PC-9 (cell line): ENCODE measurements around the gene CCBE1. TPM values are rescaled to one million over a fixed set of nuclear protein-coding genes. Genes with fewer than 3 reads are reported as not detected.
A peak's percentile ranks its signal among the peaks of the same experiment; 100 is the strongest.

Experiments
- BruUV-seq: library from RNA; stranded (reverse); fragments of 400-500 nt; replicated peaks from 2 replicates; lab custom pipeline; 2021; lab: Mats Ljungman, UMichigan
- CTCF ChIA-PET: fragments of 300-600 bp; sonication (Branson Sonifier 250); formaldehyde crosslinking; loops from one replicate; lab custom pipeline; 2022; ENCODE audit warnings: antibody characterized with exemption; lab: Charles Lee
- POLR2A ChIA-PET: fragments of 300-600 bp; sonication (Branson Sonifier 250); formaldehyde crosslinking; loops from one replicate; lab custom pipeline; 2022; ENCODE audit warnings: antibody characterized with exemption; ENCODE audit not compliant: unreplicated experiment; lab: Charles Lee
- DNase-seq, 2 experiments: peaks; one replicate each; pipeline versions ENCODE4 v3.0.0 to v3.0.0-alpha.2; 2015 to 2022; ENCODE audit warnings: mixed read lengths in 1 of 2
- H2AFZ ChIP-seq: fragments of 200-600 bp; sonication (generic); 2 replicates; pipeline ENCODE4 v1.8.1; 2017; ENCODE audit warnings: antibody characterized with exemption
- H3F3A ChIP-seq: fragments of 200-600 bp; sonication (generic); 2 replicates; pipeline ENCODE4 v1.8.1; 2017; ENCODE audit warnings: antibody characterized with exemption, mild to moderate bottlenecking, low read depth; ENCODE audit not compliant: insufficient read depth
- H3K27ac ChIP-seq: fragments of 200-600 bp; sonication (generic); 2 replicates; pipeline ENCODE4 v1.6.1; 2016; ENCODE audit warnings: mixed run types
- H3K27me3 ChIP-seq: fragments of 200-600 bp; sonication (generic); 2 replicates; pipeline ENCODE4 v1.6.1; 2016; ENCODE audit warnings: low read depth, mixed run types; ENCODE audit not compliant: insufficient read depth
- H3K36me3 ChIP-seq: fragments of 200-600 bp; sonication (generic); 2 replicates; pipeline ENCODE4 v1.6.1; 2016; ENCODE audit warnings: low read depth, mixed run types
- H3K4me1 ChIP-seq: fragments of 200-600 bp; sonication (generic); replicated peaks from 2 replicates; pipeline ENCODE4 v1.6.1; 2016; ENCODE audit warnings: mixed run types; ENCODE audit not compliant: insufficient read depth
- H3K4me2 ChIP-seq: fragments of 200-600 bp; sonication (generic); 2 replicates; pipeline ENCODE4 v1.6.1; 2017; ENCODE audit warnings: mixed run types
- H3K4me3 ChIP-seq: fragments of 200-600 bp; sonication (generic); 2 replicates; pipeline ENCODE4 v1.6.1; 2016; ENCODE audit warnings: mixed run types
- H3K79me2 ChIP-seq: fragments of 200-600 bp; sonication (generic); 2 replicates; pipeline ENCODE4 v1.6.1; 2017; ENCODE audit warnings: low read depth, mixed run types
- H3K9me2 ChIP-seq: fragments of 200-600 bp; sonication (generic); 2 replicates; pipeline ENCODE4 v1.8.1; 2017; ENCODE audit warnings: mild to moderate bottlenecking; ENCODE audit not compliant: insufficient read depth
- H3K9me3 ChIP-seq: fragments of 200-600 bp; sonication (generic); 2 replicates; pipeline ENCODE4 v1.8.1; 2016; ENCODE audit warnings: low read depth; ENCODE audit not compliant: insufficient read depth
- H4K20me1 ChIP-seq: fragments of 200-600 bp; sonication (generic); 2 replicates; pipeline ENCODE4 v1.8.1; 2017; ENCODE audit not compliant: insufficient read depth
- EZH2 ChIP-seq: fragments of 200-600 bp; sonication (generic); IDR thresholded peaks from 2 replicates; pipeline ENCODE4 v1.8.0; 2017; ENCODE audit warnings: antibody characterized with exemption, low read depth
- intact Hi-C: fragments of 100-400 bp; cut with micrococcal nuclease; formaldehyde crosslinking; loops from one replicate; pipeline ENCODE4 v1.10.0; 2022; ENCODE audit not compliant: unreplicated experiment
- total RNA-seq: library from RNA; stranded (reverse); gene quantifications from 2 replicates; pipeline ENCODE4 v1.2.3, GENCODE V29; 2021
- TF ChIP-seq, protein P1 (sequence below): fragments of 200-600 bp; sonication (generic); conservative IDR thresholded peaks from 2 replicates; pipeline ENCODE4 v1.6.1; 2017; ENCODE audit warnings: mixed run types, antibody characterized with exemption, mild to moderate bottlenecking, moderate library complexity

Gene CCBE1
- total RNA-seq, 1 experiment from 2014 or later = 5.8 TPM

- no peaks in the 10 kb centered on the region for H3K36me3 ChIP-seq
- POLR2A ChIA-PET = interaction anchor here (0.6 kb wide), 1 partner anchor 1096 kb away, joined by 3 read pairs; no protein-coding TSS in a partner anchor
These were observed 237.2 kb downstream of the CCBE1 start for GRCh38 chr18:59460072-59460420.

GRCh38 chr18:59459369-59460071 lies 237.7 kb downstream of the CCBE1 start:
- H3K4me1 ChIP-seq = peaks cover 10% of the 10 kb centered on the region
- H3K27ac ChIP-seq = no peak overlapping the region
- H3F3A ChIP-seq = no peaks in the 10 kb centered on the region
- no peaks in the 10 kb centered on the region for H3K79me2 ChIP-seq
- TF ChIP-seq, protein P1, sequence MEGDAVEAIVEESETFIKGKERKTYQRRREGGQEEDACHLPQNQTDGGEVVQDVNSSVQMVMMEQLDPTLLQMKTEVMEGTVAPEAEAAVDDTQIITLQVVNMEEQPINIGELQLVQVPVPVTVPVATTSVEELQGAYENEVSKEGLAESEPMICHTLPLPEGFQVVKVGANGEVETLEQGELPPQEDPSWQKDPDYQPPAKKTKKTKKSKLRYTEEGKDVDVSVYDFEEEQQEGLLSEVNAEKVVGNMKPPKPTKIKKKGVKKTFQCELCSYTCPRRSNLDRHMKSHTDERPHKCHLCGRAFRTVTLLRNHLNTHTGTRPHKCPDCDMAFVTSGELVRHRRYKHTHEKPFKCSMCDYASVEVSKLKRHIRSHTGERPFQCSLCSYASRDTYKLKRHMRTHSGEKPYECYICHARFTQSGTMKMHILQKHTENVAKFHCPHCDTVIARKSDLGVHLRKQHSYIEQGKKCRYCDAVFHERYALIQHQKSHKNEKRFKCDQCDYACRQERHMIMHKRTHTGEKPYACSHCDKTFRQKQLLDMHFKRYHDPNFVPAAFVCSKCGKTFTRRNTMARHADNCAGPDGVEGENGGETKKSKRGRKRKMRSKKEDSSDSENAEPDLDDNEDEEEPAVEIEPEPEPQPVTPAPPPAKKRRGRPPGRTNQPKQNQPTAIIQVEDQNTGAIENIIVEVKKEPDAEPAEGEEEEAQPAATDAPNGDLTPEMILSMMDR = peak; percentile 83
- TF ChIP-seq EZH2 = no peak
- POLR2A ChIA-PET = no interaction called here
- H2AFZ ChIP-seq = peak overlapping the region; percentile 73; the same call in 1 of the 2 replicates
- peak in 1 of 2 experiments; percentile 49 for DNase-seq
- peak overlapping the region; percentile 17 for H3K4me2 ChIP-seq
- no peaks in the 10 kb centered on the region for H3K9me2 ChIP-seq
- no peak overlapping the region for H3K4me3 ChIP-seq
- intact Hi-C loops = loop anchor here (1.0 to 10.0 kb wide), 3 partner anchors 364 to 1088 kb away; no protein-coding TSS in a partner anchor
- no peaks in the 10 kb centered on the region for H3K36me3 ChIP-seq
- no TSS peak for BruUV-seq
- CTCF ChIA-PET = interaction anchor here (0.6 to 1.7 kb wide), 3 partner anchors 107 to 364 kb away, joined by 5 to 17 read pairs (median 8); no protein-coding TSS in a partner anchor
- H3K9me3 ChIP-seq = no peaks in the 10 kb centered on the region
- no peaks in the 10 kb centered on the region for H4K20me1 ChIP-seq
- no peaks in the 10 kb centered on the region; the same call in 1 of the 2 replicates for H3K27me3 ChIP-seq

More at GRCh38 chr18:59460072-59460420, 237.2 kb downstream of the CCBE1 start:
- no TSS peak for BruUV-seq
- no peaks in the 10 kb centered on the region for H3K9me3 ChIP-seq
- H3K4me3 ChIP-seq = no peak overlapping the region
- no peak overlapping the region for H3K27ac ChIP-seq
- no peaks in the 10 kb centered on the region for H3F3A ChIP-seq
- peak overlapping the region; percentile 17; the same call in 1 of the 2 replicates for H3K4me2 ChIP-seq
- no peaks in the 10 kb centered on the region; the same call in 1 of the 2 replicates for H3K27me3 ChIP-seq
- H3K79me2 ChIP-seq = no peaks in the 10 kb centered on the region
- DNase-seq = no peak
- intact Hi-C loops = no loop called here
- H3K9me2 ChIP-seq = no peaks in the 10 kb centered on the region
- CTCF ChIA-PET = interaction anchor here (1.2 kb wide), 1 partner anchor 359 kb away, joined by 5 read pairs; no protein-coding TSS in a partner anchor
- H4K20me1 ChIP-seq = no peaks in the 10 kb centered on the region
- peaks cover 10% of the 10 kb centered on the region for H3K4me1 ChIP-seq
- TF ChIP-seq, protein P1 = no peak
- no peak for TF ChIP-seq EZH2
- peak overlapping the region; percentile 73; the same call in 1 of the 2 replicates for H2AFZ ChIP-seq

GRCh38 chr18:59458575-59458974 lies 238.6 kb downstream of the CCBE1 start:
- intact Hi-C loops = loop anchor here (5.0 to 10.0 kb wide), 2 partner anchors 536 to 1089 kb away; no protein-coding TSS in a partner anchor
- H4K20me1 ChIP-seq = no peaks in the 10 kb centered on the region
- H3K9me2 ChIP-seq = no peaks in the 10 kb centered on the region
- peaks cover 10% of the 10 kb centered on the region for H3K4me1 ChIP-seq
- ChIA-PET CTCF (interaction anchor here (1.7 kb wide), 1 partner anchor 365 kb away, joined by 17 read pairs; no protein-coding TSS in a partner anchor), POLR2A (no interaction called here)
- H2AFZ ChIP-seq = no peak overlapping the region
- H3K4me2 ChIP-seq = no peak overlapping the region
- no peak overlapping the region for H3K4me3 ChIP-seq
- no peak for TF ChIP-seq EZH2
- TF ChIP-seq, protein P1 = no peak
- no peaks in the 10 kb centered on the region for H3F3A ChIP-seq
- no peak for DNase-seq
- no peaks in the 10 kb centered on the region for H3K79me2 ChIP-seq
- no TSS peak for BruUV-seq
- H3K9me3 ChIP-seq = no peaks in the 10 kb centered on the region
- no peaks in the 10 kb centered on the region for H3K36me3 ChIP-seq
- no peak overlapping the region for H3K27ac ChIP-seq
- no peaks in the 10 kb centered on the region; the same call in 1 of the 2 replicates for H3K27me3 ChIP-seq
